Fibroblast of pulmonary artery (primary cell): ENCODE data around the gene METAP1D.

ENCODE experiments used
- DNase-seq: peaks from one replicate; pipeline ENCODE4 v3.0.0-alpha.2; 2010; ENCODE audit warnings: low read depth
- H3K4me3 ChIP-seq: replicated peaks from 2 replicates; pipeline ENCODE4 v1.5.1; 2011; ENCODE audit warnings: low read depth, mild to moderate bottlenecking, control low read depth, low read length, moderate library complexity
- TF ChIP-seq, protein P1 (sequence below): IDR thresholded peaks from 2 replicates; pipeline ENCODE4 v1.5.1; 2011; ENCODE audit warnings: mild to moderate bottlenecking, control low read depth, low read length, inconsistent platforms; ENCODE audit errors: missing control alignments

The METAP1D gene

DNA sequence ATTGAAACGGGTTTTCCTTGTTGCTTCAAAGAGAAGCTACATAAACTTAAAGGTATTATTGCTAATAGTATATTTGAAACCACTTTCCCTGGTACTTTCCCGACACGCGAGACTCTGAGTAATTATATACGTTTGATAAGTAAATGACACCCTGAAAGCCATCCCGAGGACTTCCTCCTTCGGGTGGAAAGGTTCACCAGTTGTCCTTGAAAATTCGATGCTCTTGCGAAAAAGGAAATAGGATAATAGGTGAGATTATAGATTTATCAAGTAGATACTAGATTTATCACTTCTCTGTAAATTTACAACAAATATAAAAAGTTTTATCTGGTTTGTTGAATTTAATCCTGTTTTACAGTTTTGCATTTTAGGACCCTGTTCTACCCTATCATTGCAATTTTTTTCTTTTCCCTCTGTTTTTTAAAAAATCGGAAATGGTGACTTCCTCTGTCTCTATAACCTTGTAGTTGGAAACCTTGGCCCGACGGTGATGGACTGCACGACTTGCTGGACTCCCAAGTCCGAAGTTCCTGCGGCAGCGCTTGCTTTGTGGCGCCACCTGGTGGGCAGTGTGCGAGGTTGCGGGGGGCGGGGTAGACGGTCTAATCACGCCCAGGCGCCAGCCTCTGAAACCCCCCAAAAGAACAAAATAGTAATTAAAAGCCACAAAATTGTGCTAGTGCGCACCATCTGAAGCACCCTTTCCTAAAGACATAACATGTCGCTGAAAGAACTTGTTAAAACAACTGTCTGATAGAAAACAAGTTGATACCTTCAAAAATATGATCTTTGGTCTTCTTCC, 103.9 kb downstream of the METAP1D start:
- peak overlapping the region; percentile 65 for H3K4me3 ChIP-seq
- TF ChIP-seq, protein P1, sequence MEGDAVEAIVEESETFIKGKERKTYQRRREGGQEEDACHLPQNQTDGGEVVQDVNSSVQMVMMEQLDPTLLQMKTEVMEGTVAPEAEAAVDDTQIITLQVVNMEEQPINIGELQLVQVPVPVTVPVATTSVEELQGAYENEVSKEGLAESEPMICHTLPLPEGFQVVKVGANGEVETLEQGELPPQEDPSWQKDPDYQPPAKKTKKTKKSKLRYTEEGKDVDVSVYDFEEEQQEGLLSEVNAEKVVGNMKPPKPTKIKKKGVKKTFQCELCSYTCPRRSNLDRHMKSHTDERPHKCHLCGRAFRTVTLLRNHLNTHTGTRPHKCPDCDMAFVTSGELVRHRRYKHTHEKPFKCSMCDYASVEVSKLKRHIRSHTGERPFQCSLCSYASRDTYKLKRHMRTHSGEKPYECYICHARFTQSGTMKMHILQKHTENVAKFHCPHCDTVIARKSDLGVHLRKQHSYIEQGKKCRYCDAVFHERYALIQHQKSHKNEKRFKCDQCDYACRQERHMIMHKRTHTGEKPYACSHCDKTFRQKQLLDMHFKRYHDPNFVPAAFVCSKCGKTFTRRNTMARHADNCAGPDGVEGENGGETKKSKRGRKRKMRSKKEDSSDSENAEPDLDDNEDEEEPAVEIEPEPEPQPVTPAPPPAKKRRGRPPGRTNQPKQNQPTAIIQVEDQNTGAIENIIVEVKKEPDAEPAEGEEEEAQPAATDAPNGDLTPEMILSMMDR: peak; percentile 89

DNA sequence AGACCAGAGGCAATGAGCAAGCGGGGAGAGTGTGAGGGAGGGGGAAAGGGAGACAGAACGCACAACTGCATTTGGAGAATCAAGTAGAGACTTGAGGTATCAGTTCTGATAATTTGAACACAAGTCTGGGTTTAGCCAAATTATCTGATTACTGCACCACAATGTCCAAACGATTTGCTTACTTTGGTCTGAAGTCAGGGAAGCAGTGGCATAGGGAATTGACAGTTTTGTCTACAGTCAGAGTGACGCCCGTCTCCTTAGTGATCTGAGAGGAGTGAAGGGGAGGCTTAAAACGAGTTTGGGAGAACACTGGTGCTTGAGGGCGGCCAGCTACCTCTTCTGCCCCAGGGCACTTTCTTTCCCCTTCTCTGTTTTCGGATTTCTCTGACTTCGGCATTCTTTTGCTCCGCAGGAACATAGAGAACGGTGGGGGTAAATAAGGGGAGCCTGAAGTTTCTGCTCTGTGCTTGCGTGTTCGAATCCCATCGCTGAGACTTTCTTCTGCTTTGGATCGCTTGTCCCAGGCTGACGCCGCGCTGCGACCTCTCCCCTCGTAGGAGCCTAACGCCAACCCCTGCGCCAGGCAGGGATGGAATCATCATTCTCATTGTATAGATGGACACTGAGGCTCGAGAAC, 105.8 kb downstream of the METAP1D start:
- TF ChIP-seq, protein P1: no peak
- H3K4me3 ChIP-seq: peak overlapping the region; percentile 57
- DNase-seq: no peak

More for the DNA sequence above, 103.9 kb downstream of the METAP1D start:
- peak; percentile 91 for DNase-seq

DNA sequence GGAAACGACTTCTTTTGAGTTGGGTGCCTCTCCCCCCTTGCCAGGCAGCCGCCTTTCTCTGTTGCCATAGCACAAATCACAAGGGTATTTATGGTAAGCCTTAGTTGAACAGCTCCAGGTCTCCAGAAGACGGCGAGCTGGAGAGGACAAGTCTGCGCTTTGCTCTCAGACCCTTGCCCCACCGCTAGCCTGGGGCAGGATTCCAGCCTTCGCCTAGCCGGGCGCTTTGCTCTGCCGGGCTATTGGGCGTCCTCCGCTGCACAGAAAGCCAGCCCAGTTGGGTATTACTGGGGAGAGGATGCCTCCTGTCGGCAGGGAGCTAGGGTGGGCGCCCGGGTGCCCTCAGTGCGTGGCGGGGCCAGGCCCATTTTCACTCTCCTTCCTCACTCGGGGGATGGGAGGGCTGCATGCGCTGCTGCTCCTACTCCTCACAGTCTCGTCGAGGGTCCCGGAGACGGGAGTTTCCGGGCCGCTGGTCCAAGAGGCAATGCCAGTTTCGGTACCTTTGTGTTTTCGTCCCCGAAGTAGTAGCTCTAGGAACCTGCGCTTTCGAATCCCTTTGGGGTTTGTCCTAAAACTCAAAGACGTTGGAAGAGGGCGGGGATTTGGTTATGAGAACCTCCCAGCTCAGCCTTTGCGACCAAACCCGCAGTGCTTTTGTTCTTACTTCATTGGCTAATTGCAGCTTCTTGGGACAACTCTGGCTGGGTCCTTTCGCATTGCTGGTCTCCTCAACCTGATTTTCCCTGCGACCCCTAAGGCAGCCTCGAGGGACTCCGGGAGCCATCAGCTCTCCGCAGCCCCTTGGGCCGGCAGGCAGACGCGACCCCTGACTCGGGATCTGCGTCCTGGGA, 106.6 kb downstream of the METAP1D start:
- no peak for DNase-seq
- TF ChIP-seq, protein P1: peak; percentile 42
- H3K4me3 ChIP-seq: peak overlapping the region; percentile 57

DNA sequence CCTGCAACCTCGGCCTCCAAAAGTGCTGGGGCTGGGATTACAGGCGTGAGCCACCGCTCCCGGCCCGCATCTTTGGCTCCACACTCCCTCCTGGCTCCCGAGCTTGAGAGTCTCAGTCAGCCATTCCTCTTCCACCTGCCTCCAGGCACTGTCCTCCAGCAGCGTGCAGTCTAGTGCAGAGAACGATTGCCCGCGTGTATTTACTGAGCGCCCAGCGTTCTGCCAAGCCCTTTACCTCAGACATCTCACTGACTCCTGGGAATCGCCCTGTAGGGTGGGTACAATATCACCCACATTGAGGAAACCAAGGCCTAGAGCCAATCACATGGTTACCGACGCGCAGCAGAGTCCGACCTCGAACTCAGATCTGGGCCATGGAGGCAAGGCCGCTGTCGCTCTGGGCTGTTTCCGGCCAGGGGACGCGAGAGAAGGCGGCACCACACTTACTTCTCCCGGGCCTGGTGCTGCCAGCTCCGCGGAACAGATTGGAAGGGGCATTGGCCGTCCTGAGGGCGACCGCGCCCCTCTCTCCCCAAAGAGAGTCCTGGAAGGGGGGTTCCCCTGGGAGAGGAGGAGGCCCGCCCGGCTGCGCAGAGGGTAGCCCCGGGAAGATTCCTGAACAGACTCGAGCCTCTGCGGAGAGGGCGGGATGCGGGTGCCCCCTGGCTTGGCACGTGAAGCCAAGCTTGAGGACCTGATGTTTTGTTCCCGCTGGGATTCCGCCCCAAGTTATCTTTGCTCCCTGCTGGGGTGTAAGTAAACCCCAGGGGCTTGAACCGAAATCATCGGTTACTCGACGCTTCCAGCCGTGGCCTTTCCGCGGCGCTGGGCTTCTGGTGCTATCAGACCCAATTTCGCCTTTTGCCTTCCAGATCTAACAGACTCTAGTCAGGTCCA, 108.2 kb downstream of the METAP1D start:
- TF ChIP-seq, protein P1: no peak
- no peak for DNase-seq
- no peak overlapping the region for H3K4me3 ChIP-seq

DNA sequence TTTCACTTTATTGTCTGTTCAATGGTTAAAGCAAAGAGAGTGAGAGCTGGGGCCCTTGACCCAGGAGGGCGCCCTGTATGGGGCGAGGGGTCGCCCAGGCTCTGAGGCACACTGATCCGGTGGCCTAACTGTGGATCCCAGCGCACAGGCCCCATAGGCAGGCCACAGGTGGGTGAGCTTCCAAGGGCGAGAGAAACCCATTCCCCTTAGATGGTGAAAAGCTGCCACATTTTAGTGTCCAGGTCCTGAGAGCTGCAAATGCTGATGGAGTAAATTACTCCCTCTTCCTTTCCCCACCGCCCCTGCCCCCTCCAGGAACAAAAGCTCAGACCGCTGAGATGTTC, 108.8 kb downstream of the METAP1D start:
- TF ChIP-seq, protein P1: no peak
- no peak for DNase-seq
- no peak overlapping the region for H3K4me3 ChIP-seq
